ENCODE results near the gene TM4SF20. TPM values are rescaled to one million over a fixed set of nuclear protein-coding genes. Genes with fewer than 3 reads are reported as not detected.

Gene TM4SF20
- total RNA-seq, 3 donors from 2014 or later (not counting 1 experiment from before 2014, with no cell fraction given), result not detected

GRCh38 chr2:227411320-227411989 is 32.3 kb upstream of the TM4SF20 start:
- H3K27me3 Mint-ChIP-seq (ENCODE audit: low read depth in 2 of 2), result peaks cover 6 to 8% of the 10 kb centered on the region in 2 donors
- intact Hi-C loops (cut with micrococcal nuclease), result no loop called here
- no peak overlapping the region for H3K27ac Mint-ChIP-seq
- Histone ChIP-seq H3K27ac (ENCODE audit: low read length) (no peak overlapping the region), H3K36me3 (ENCODE audit: control insufficient read depth, insufficient read depth, low read length) (no peaks in the 10 kb centered on the region), H3K4me3 (ENCODE audit: low read length) (no peak overlapping the region), H3K9me3 (ENCODE audit: control insufficient read depth, insufficient read depth, low read length) (no peaks in the 10 kb centered on the region), H3K4me1 (ENCODE audit: control insufficient read depth, insufficient read depth, low read length) (peaks cover 5% of the 10 kb centered on the region), H3K27me3 (ENCODE audit: control insufficient read depth, insufficient read depth, low read length) (no peaks in the 10 kb centered on the region)
- WGBS (ENCODE audit: insufficient coverage), result 65% methylated on average over 9 of the region's 9 CpGs
- H3K9me3 Mint-ChIP-seq, result no peaks in the 10 kb centered on the region
- ATAC-seq, result peak in 2 of 3 donors; percentile 31 to 47
- no peaks in the 10 kb centered on the region for H3K4me1 Mint-ChIP-seq
- DNase-seq, result peak in 1 of 2 donors; percentile 46
- H3K36me3 Mint-ChIP-seq, result no peaks in the 10 kb centered on the region
- TF ChIP-seq, protein P1, sequence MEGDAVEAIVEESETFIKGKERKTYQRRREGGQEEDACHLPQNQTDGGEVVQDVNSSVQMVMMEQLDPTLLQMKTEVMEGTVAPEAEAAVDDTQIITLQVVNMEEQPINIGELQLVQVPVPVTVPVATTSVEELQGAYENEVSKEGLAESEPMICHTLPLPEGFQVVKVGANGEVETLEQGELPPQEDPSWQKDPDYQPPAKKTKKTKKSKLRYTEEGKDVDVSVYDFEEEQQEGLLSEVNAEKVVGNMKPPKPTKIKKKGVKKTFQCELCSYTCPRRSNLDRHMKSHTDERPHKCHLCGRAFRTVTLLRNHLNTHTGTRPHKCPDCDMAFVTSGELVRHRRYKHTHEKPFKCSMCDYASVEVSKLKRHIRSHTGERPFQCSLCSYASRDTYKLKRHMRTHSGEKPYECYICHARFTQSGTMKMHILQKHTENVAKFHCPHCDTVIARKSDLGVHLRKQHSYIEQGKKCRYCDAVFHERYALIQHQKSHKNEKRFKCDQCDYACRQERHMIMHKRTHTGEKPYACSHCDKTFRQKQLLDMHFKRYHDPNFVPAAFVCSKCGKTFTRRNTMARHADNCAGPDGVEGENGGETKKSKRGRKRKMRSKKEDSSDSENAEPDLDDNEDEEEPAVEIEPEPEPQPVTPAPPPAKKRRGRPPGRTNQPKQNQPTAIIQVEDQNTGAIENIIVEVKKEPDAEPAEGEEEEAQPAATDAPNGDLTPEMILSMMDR (IDR thresholded peaks at IDR 0.05), result no peak
- H3K4me3 Mint-ChIP-seq, result no peak overlapping the region

DNA sequence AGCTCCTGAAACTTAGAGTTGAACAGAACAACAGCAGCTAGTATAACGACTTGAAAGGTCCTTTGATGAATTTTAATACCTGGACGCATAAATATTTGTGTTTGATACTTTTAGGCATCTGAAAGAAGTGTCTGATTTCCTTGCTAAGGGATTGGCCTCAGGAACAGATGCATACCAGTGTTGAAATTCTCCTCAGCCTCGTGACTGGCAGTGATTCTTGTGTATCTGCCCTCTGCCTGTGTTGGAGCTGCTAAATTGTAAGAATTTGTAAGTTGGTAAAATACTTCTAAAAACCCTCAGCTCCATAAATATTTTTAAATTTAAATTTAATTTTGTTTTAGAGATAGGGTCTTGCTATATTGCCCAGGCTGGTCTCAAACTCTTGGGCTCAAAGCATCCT is 31.1 kb upstream of the TM4SF20 start:
- Mint-ChIP-seq H3K4me1 (peaks cover 0 to 7% of the 10 kb centered on the region in 2 donors), H3K27ac (no peak overlapping the region), H3K4me3 (no peak overlapping the region), H3K9me3 (no peaks in the 10 kb centered on the region), H3K36me3 (no peaks in the 10 kb centered on the region), H3K27me3 (ENCODE audit: low read depth in 2 of 2) (peaks cover 8 to 14% of the 10 kb centered on the region in 2 donors)
- intact Hi-C loops (cut with micrococcal nuclease), result no loop called here
- Histone ChIP-seq H3K9me3 (ENCODE audit: control insufficient read depth, insufficient read depth, low read length) (no peaks in the 10 kb centered on the region), H3K27ac (ENCODE audit: low read length) (no peak overlapping the region), H3K36me3 (ENCODE audit: control insufficient read depth, insufficient read depth, low read length) (no peaks in the 10 kb centered on the region), H3K4me1 (ENCODE audit: control insufficient read depth, insufficient read depth, low read length) (peaks cover 9% of the 10 kb centered on the region), H3K27me3 (ENCODE audit: control insufficient read depth, insufficient read depth, low read length) (no peaks in the 10 kb centered on the region), H3K4me3 (ENCODE audit: low read length) (no peak overlapping the region)
- no peak for DNase-seq
- TF ChIP-seq, protein P1 (IDR thresholded peaks at IDR 0.05), result no peak
- no peak for ATAC-seq
- WGBS (ENCODE audit: insufficient coverage), result 94% methylated on average over 3 of the region's 3 CpGs

DNA sequence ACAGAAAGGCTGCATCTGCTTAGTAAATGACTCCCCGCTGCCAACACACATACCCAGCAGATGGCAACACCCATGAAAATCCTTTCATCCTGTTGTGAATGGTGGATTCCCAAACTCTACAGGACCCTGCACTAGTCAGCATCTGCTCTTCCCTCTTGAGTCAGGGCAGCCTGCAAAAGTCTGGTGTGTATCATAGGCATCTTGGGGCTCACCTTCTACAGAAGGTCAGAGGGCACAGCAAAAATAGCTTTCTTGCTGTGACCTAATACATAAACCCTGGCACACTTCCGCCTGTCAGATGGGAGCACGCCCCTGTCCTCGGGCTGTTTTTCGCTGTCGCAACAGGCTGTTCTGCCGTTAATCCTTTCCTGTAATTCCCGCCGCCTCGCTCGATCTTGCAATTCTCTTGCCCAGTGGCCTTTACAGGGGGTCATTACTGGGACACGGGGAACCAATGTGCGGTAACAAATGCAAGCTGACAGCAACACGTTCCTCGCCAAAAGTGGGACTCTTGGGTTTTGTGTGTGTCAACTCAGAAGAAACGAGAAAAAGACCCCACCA is 28.6 kb upstream of the TM4SF20 start:
- intact Hi-C loops (cut with micrococcal nuclease), result no loop called here
- no peak overlapping the region for H3K4me3 ChIP-seq (ENCODE audit: low read length)
- H3K4me1 ChIP-seq (ENCODE audit: control insufficient read depth, insufficient read depth, low read length), result peaks cover 9% of the 10 kb centered on the region
- H3K9me3 Mint-ChIP-seq, result no peaks in the 10 kb centered on the region
- no peaks in the 10 kb centered on the region for H3K27me3 ChIP-seq (ENCODE audit: control insufficient read depth, insufficient read depth, low read length)
- peaks cover 0 to 7% of the 10 kb centered on the region in 2 donors for H3K4me1 Mint-ChIP-seq
- peak in 1 of 3 donors; percentile 20 for ATAC-seq
- no peaks in the 10 kb centered on the region for H3K36me3 Mint-ChIP-seq
- H3K27ac Mint-ChIP-seq, result peak overlapping the region in 1 of 2 donors; percentile 58
- H3K4me3 Mint-ChIP-seq, result no peak overlapping the region
- DNase-seq, result no peak
- no peaks in the 10 kb centered on the region for H3K9me3 ChIP-seq (ENCODE audit: control insufficient read depth, insufficient read depth, low read length)
- TF ChIP-seq, protein P1 (IDR thresholded peaks at IDR 0.05), result no peak
- no peak overlapping the region for H3K27ac ChIP-seq (ENCODE audit: low read length)
- WGBS (ENCODE audit: insufficient coverage), result 90% methylated on average over 16 of the region's 16 CpGs
- peaks cover 2 to 14% of the 10 kb centered on the region in 2 donors for H3K27me3 Mint-ChIP-seq (ENCODE audit: low read depth in 2 of 2)
- no peaks in the 10 kb centered on the region for H3K36me3 ChIP-seq (ENCODE audit: control insufficient read depth, insufficient read depth, low read length)

Data from natural killer cell (primary cell).